ENCODE data around the gene PIK3CG. TPM values are rescaled to one million over a fixed set of nuclear protein-coding genes. Genes with fewer than 3 reads are reported as not detected.
"Not testable (repeated sequence)": the region's sequence is repeated elsewhere in the genome, so short reads cannot be mapped to it uniquely, and the experiment has no call there.

PIK3CG gene
- total and polyA plus RNA-seq, 9 donors: 0.31 to 4.9 (median 2.3) TPM

GRCh38 chr7:106936236-106936635 lies 71.2 kb downstream of the PIK3CG start:
- Histone ChIP-seq H3K27me3 (no peaks in the 10 kb centered on the region), H3K4me3 (no peak overlapping the region), H3K27ac (no peak overlapping the region), H3K36me3 (no peaks in the 10 kb centered on the region), H3K9me3 (no peaks in the 10 kb centered on the region), H3K4me1 (ENCODE audit: insufficient read depth) (no peaks in the 10 kb centered on the region)
- 95 to 98% (median 96%) methylated on average over 6 of the region's 6 CpGs for WGBS, 3 donors
- intact Hi-C loops (cut with DNase I): no loop called here
- DNase-seq: no peak
- TF ChIP-seq POLR2A (IDR thresholded peaks at IDR 0.05): no peak
- TF ChIP-seq EP300 (IDR thresholded peaks at IDR 0.05): no peak
- TF ChIP-seq CTCF (IDR thresholded peaks at IDR 0.05): no peak

- H3K27ac ChIP-seq; DNase-seq; H3K36me3 ChIP-seq; H3K9me3 ChIP-seq; H3K4me1 ChIP-seq (ENCODE audit: insufficient read depth); H3K4me3 ChIP-seq; H3K27me3 ChIP-seq; intact Hi-C loops (cut with DNase I): not testable (repeated sequence)
- WGBS, 3 donors: 82 to 95% (median 89%) methylated on average over 7 of the region's 7 CpGs
Measured at GRCh38 chr7:106938122-106938521, 73.0 kb downstream of the PIK3CG start.

- WGBS, 3 donors: 91 to 94% (median 93%) methylated on average over 5 of the region's 5 CpGs
- H3K27me3 ChIP-seq: no peaks in the 10 kb centered on the region
- H3K36me3 ChIP-seq: no peaks in the 10 kb centered on the region
- H3K27ac ChIP-seq: no peak overlapping the region
- TF ChIP-seq CTCF (IDR thresholded peaks at IDR 0.05): no peak
- TF ChIP-seq POLR2A (IDR thresholded peaks at IDR 0.05): no peak
- no peak for TF ChIP-seq EP300 (IDR thresholded peaks at IDR 0.05)
- H3K9me3 ChIP-seq: no peaks in the 10 kb centered on the region
- no peaks in the 10 kb centered on the region for H3K4me1 ChIP-seq (ENCODE audit: insufficient read depth)
- no peak overlapping the region for H3K4me3 ChIP-seq
- intact Hi-C loops (cut with DNase I): no loop called here
- no peak for DNase-seq
Measured at GRCh38 chr7:106938803-106939202, 73.7 kb downstream of the PIK3CG start.

GRCh38 chr7:106944035-106944665 lies 79.1 kb downstream of the PIK3CG start:
- Histone ChIP-seq H3K4me3 (no peak overlapping the region), H3K9me3 (no peaks in the 10 kb centered on the region), H3K27me3 (no peaks in the 10 kb centered on the region), H3K4me1 (ENCODE audit: insufficient read depth) (no peaks in the 10 kb centered on the region), H3K36me3 (no peaks in the 10 kb centered on the region), H3K27ac (no peak overlapping the region)
- WGBS, 3 donors: 70 to 76% (median 74%) methylated on average over 9 of the region's 9 CpGs
- intact Hi-C loops (cut with DNase I): no loop called here
- no peak for DNase-seq
- TF ChIP-seq POLR2A (IDR thresholded peaks at IDR 0.05): no peak
- no peak for TF ChIP-seq CTCF (IDR thresholded peaks at IDR 0.05)
- no peak for TF ChIP-seq EP300 (IDR thresholded peaks at IDR 0.05)

GRCh38 chr7:106947244-106947728 lies 82.2 kb downstream of the PIK3CG start:
- TF ChIP-seq POLR2A (IDR thresholded peaks at IDR 0.05): no peak
- no peak for TF ChIP-seq EP300 (IDR thresholded peaks at IDR 0.05)
- TF ChIP-seq CTCF (IDR thresholded peaks at IDR 0.05): peak; percentile 60 to 80 (median 76)
- Histone ChIP-seq H3K4me3 (no peak overlapping the region), H3K36me3 (no peaks in the 10 kb centered on the region), H3K27me3 (no peaks in the 10 kb centered on the region), H3K9me3 (no peaks in the 10 kb centered on the region), H3K27ac (no peak overlapping the region), H3K4me1 (ENCODE audit: insufficient read depth) (no peaks in the 10 kb centered on the region)
- peak in 4 of 5 donors; percentile 29 to 76 (median 46) for DNase-seq
- WGBS, 3 donors: 0 to 3% (median 1%) methylated on average over 1 of the region's 1 CpG
- intact Hi-C loops (cut with DNase I): loop anchor here in 3 of 4 donors (5.0 kb wide), 1 partner anchor 200 kb away; no protein-coding TSS in a partner anchor
